Measurements from ENCODE around the gene ETHE1. TPM values are rescaled to one million over a fixed set of nuclear protein-coding genes. Genes with fewer than 3 reads are reported as not detected.

The ETHE1 gene
- total RNA-seq, 6 donors from 2014 or later, result 27.4 to 69.2 (median 41.4) TPM

DNA sequence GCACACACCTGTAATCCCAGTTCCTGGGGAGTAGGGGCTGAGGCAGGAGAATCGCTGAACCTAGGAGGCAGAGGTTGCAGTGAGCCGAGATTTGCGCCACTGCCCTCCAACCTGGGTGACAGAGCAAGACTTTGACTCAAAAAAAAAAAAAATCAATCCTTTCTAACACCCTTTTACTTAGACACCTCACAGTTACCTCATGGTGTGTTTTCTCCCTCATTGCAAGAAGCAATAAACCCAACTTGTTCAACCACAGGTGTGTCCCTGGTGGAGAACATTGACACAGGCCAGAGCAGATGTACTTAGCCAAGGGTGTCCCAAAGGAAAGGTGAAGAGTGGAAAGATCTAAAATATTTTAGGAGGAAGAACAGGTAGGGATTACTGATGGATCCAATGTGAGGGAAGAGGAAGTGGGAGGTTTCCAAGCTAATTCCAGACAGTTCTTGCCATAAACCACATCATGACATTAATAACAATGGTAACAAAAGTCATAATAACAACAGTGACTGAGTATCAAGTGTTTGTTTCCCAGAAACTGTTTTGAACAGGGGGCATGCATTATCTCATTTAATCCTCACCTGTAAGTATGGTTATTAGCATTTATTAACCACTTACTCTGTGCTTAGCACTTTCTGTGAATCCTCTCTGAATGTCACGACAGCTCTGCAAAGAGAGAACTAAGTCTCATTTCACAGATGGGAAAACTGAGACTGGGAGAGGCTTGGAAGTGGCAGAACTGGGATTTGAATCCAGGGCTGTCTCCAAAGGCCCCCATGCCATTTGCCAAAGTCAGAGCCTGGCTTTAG lies 58.4 kb downstream of the ETHE1 start:
- Histone ChIP-seq H3K27me3 (no peaks in the 10 kb centered on the region), H3K36me3 (no peaks in the 10 kb centered on the region), H3K9me3 (no peaks in the 10 kb centered on the region), H3K4me1 (peaks cover 8 to 23% (median 14%) of the 10 kb centered on the region in 4 donors), H3K4me3 (no peak overlapping the region), H3K27ac (peak overlapping the region in 1 of 4 donors; percentile 38)
- no peak for DNase-seq
- WGBS, 2 donors, result 90 to 94% methylated on average over 4 of the region's 4 CpGs
- TF ChIP-seq POLR2AphosphoS5 (IDR thresholded peaks at IDR 0.05), result no peak
- TF ChIP-seq, protein P1, sequence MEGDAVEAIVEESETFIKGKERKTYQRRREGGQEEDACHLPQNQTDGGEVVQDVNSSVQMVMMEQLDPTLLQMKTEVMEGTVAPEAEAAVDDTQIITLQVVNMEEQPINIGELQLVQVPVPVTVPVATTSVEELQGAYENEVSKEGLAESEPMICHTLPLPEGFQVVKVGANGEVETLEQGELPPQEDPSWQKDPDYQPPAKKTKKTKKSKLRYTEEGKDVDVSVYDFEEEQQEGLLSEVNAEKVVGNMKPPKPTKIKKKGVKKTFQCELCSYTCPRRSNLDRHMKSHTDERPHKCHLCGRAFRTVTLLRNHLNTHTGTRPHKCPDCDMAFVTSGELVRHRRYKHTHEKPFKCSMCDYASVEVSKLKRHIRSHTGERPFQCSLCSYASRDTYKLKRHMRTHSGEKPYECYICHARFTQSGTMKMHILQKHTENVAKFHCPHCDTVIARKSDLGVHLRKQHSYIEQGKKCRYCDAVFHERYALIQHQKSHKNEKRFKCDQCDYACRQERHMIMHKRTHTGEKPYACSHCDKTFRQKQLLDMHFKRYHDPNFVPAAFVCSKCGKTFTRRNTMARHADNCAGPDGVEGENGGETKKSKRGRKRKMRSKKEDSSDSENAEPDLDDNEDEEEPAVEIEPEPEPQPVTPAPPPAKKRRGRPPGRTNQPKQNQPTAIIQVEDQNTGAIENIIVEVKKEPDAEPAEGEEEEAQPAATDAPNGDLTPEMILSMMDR (IDR thresholded peaks at IDR 0.05), result no peak
- no peak for TF ChIP-seq POLR2A (IDR thresholded peaks at IDR 0.05)
- TF ChIP-seq EP300 (IDR thresholded peaks at IDR 0.05), result no peak
- ATAC-seq (ENCODE audit: low FRiP score in 2 of 2), result no peak

- Histone ChIP-seq H3K27ac (no peak overlapping the region), H3K27me3 (no peaks in the 10 kb centered on the region), H3K4me1 (peaks cover 8 to 25% (median 17%) of the 10 kb centered on the region in 4 donors), H3K36me3 (no peaks in the 10 kb centered on the region), H3K4me3 (no peak overlapping the region), H3K9me3 (no peaks in the 10 kb centered on the region)
- TF ChIP-seq, protein P1 (IDR thresholded peaks at IDR 0.05), result no peak
- TF ChIP-seq POLR2A (IDR thresholded peaks at IDR 0.05) (no peak), EP300 (IDR thresholded peaks at IDR 0.05) (no peak), POLR2AphosphoS5 (IDR thresholded peaks at IDR 0.05) (no peak)
- DNase-seq (no peak), ATAC-seq (ENCODE audit: low FRiP score in 2 of 2) (no peak)
- WGBS, 2 donors, result 75 to 78% methylated on average over 4 of the region's 4 CpGs
Observed at GRCh38 chr19:43467730-43468129, 59.3 kb downstream of the ETHE1 start.

- ATAC-seq (ENCODE audit: low FRiP score in 2 of 2) (no peak), DNase-seq (no peak)
- Histone ChIP-seq H3K9me3 (no peaks in the 10 kb centered on the region), H3K27me3 (no peaks in the 10 kb centered on the region), H3K4me3 (no peak overlapping the region), H3K27ac (no peak overlapping the region), H3K4me1 (peaks cover 8 to 26% (median 20%) of the 10 kb centered on the region in 4 donors), H3K36me3 (no peaks in the 10 kb centered on the region)
- 85% methylated on average over 6 of the region's 6 CpGs for WGBS, 2 donors
- TF ChIP-seq POLR2A (IDR thresholded peaks at IDR 0.05) (no peak), POLR2AphosphoS5 (IDR thresholded peaks at IDR 0.05) (no peak), EP300 (IDR thresholded peaks at IDR 0.05) (no peak)
- TF ChIP-seq, protein P1 (IDR thresholded peaks at IDR 0.05), result no peak
Observed at GRCh38 chr19:43467276-43467675, 59.7 kb downstream of the ETHE1 start.

- ATAC-seq (ENCODE audit: low FRiP score in 2 of 2) (no peak), DNase-seq (no peak)
- no peak overlapping the region for H3K4me3 ChIP-seq
- peaks cover 8 to 26% (median 20%) of the 10 kb centered on the region in 4 donors for H3K4me1 ChIP-seq
- H3K36me3 ChIP-seq, result no peaks in the 10 kb centered on the region
- WGBS, 2 donors, result 94 to 100% methylated on average over 1 of the region's 1 CpG
- H3K9me3 ChIP-seq, result no peaks in the 10 kb centered on the region
- TF ChIP-seq, protein P1 (IDR thresholded peaks at IDR 0.05), result no peak
- no peak for TF ChIP-seq EP300 (IDR thresholded peaks at IDR 0.05)
- no peak for TF ChIP-seq POLR2AphosphoS5 (IDR thresholded peaks at IDR 0.05)
- TF ChIP-seq POLR2A (IDR thresholded peaks at IDR 0.05), result no peak
- H3K27me3 ChIP-seq, result no peaks in the 10 kb centered on the region
- no peak overlapping the region for H3K27ac ChIP-seq
Observed at GRCh38 chr19:43466793-43467192, 60.2 kb downstream of the ETHE1 start.
